ENCODE measurements around the gene DDX60. TPM values are rescaled to one million over a fixed set of nuclear protein-coding genes. Genes with fewer than 3 reads are reported as not detected.

The DDX60 gene
- total RNA-seq, 1 experiment from 2014 or later = 6.3 TPM

DNA sequence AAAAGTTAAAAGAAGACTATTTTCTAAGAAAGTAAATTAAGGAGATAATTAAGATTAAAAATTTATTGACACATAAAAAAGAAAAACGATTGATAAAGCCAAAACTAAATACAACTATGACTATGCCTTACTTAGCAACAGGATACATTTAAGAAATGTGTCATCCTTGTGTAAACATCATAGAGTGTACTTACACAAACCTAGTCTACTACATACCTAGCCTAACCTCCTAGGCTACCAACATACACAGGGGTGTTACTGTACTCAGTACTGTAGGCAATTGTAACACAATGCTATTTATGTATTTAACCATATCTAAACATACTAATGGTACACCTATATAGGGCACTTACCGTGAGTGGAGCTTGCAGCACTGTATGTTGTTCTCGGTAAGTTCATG is 117.9 kb downstream of the DDX60 start:
- ATAC-seq (peak; percentile 100), DNase-seq (peak; percentile 78)
- Histone ChIP-seq H3K36me3 (ENCODE audit: low read depth, low read length) (no peaks in the 10 kb centered on the region), H3K4me3 (ENCODE audit: low read length) (no peak overlapping the region), H3K9me2 (replicated peaks; ENCODE audit: low read length) (no peaks in the 10 kb centered on the region), H3K27me3 (ENCODE audit: low read length) (no peaks in the 10 kb centered on the region), H3K9me3 (ENCODE audit: low read length) (0 out of 2 replicates have a peak, but pooled peaks cover 7% of the 10 kb centered on the region), H3K9ac (ENCODE audit: low read length) (no peak overlapping the region), H4K20me1 (ENCODE audit: low read length) (no peaks in the 10 kb centered on the region), H2AFZ (ENCODE audit: low read length) (no peak overlapping the region), H3K4me1 (ENCODE audit: insufficient read depth, low read length) (peaks cover 7% of the 10 kb centered on the region), H3F3A (ENCODE audit: low read length, unreplicated experiment) (no peaks in the 10 kb centered on the region), H3K27ac (ENCODE audit: low read length) (no peak overlapping the region), H3K79me2 (ENCODE audit: low read length) (no peaks in the 10 kb centered on the region), H3K4me2 (ENCODE audit: low read length) (no peak overlapping the region)
- BruUV-seq (replicated peaks) = no TSS peak
- CTCF ChIA-PET = no interaction called here
- TF ChIP-seq EZH2 (IDR thresholded peaks at IDR 0.05; ENCODE audit: low read length, unreplicated experiment) (no peak), EZH2phosphoT487 (IDR thresholded peaks at IDR 0.05; ENCODE audit: borderline replicate concordance, low read length) (no peak)
- TF ChIP-seq, protein P1, sequence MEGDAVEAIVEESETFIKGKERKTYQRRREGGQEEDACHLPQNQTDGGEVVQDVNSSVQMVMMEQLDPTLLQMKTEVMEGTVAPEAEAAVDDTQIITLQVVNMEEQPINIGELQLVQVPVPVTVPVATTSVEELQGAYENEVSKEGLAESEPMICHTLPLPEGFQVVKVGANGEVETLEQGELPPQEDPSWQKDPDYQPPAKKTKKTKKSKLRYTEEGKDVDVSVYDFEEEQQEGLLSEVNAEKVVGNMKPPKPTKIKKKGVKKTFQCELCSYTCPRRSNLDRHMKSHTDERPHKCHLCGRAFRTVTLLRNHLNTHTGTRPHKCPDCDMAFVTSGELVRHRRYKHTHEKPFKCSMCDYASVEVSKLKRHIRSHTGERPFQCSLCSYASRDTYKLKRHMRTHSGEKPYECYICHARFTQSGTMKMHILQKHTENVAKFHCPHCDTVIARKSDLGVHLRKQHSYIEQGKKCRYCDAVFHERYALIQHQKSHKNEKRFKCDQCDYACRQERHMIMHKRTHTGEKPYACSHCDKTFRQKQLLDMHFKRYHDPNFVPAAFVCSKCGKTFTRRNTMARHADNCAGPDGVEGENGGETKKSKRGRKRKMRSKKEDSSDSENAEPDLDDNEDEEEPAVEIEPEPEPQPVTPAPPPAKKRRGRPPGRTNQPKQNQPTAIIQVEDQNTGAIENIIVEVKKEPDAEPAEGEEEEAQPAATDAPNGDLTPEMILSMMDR (conservative IDR thresholded peaks at IDR 0.05; ENCODE audit: low read depth, low read length) = no peak
- intact Hi-C loops (cut with micrococcal nuclease) = no loop called here
- POLR2A ChIA-PET (ENCODE audit: unreplicated experiment) = no interaction called here

DNA sequence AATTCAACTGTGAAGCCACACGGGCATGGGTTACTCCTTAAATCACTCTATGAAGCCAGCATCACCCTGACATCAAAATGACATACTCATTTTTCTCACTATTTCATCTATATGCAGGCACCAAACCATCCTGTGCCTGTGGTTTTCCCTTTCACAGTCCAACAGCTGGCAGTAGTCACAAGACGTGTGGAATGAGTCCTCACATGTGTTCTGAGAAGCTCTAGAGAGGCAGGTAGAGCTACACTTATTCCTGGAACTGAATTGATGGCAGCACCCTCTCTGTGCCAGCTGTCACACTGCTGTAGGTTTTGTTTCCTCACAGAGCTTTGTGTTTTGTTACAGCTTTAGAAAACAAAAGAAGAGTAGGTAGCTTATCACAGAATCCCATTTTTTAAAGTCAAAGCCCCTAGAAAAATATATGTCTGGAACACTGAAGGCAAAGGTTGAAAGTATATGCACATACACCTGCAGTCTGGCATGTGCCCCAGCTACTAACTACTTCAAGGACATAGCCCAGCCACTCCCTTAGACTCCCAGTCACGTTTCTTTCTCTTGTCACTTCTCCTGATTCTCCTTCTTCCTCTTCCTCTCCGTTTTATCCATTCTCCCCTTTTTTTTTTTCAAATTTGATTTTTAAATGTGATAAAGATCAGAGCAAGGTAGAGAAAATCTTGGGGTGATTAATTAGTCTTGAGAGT is 119.1 kb downstream of the DDX60 start:
- H3K27ac ChIP-seq (ENCODE audit: low read length) = no peak overlapping the region
- H3K9me2 ChIP-seq (replicated peaks; ENCODE audit: low read length) = no peaks in the 10 kb centered on the region
- DNase-seq (no peak), ATAC-seq (no peak)
- BruUV-seq (replicated peaks) = no TSS peak
- H3K9ac ChIP-seq (ENCODE audit: low read length) = no peak overlapping the region
- H3K27me3 ChIP-seq (ENCODE audit: low read length) = no peaks in the 10 kb centered on the region
- no peak for TF ChIP-seq EZH2 (IDR thresholded peaks at IDR 0.05; ENCODE audit: low read length, unreplicated experiment)
- no peak for TF ChIP-seq EZH2phosphoT487 (IDR thresholded peaks at IDR 0.05; ENCODE audit: borderline replicate concordance, low read length)
- TF ChIP-seq, protein P1 (conservative IDR thresholded peaks at IDR 0.05; ENCODE audit: low read depth, low read length) = no peak
- H3F3A ChIP-seq (ENCODE audit: low read length, unreplicated experiment) = no peaks in the 10 kb centered on the region
- POLR2A ChIA-PET (ENCODE audit: unreplicated experiment) = no interaction called here
- 0 out of 2 replicates have a peak, but pooled peaks cover 7% of the 10 kb centered on the region for H3K9me3 ChIP-seq (ENCODE audit: low read length)
- no peak overlapping the region for H3K4me2 ChIP-seq (ENCODE audit: low read length)
- H4K20me1 ChIP-seq (ENCODE audit: low read length) = no peaks in the 10 kb centered on the region
- H3K4me3 ChIP-seq (ENCODE audit: low read length) = no peak overlapping the region
- CTCF ChIA-PET = no interaction called here
- H3K36me3 ChIP-seq (ENCODE audit: low read depth, low read length) = no peaks in the 10 kb centered on the region
- intact Hi-C loops (cut with micrococcal nuclease) = no loop called here
- no peaks in the 10 kb centered on the region for H3K79me2 ChIP-seq (ENCODE audit: low read length)
- peaks cover 7% of the 10 kb centered on the region for H3K4me1 ChIP-seq (ENCODE audit: insufficient read depth, low read length)
- no peak overlapping the region for H2AFZ ChIP-seq (ENCODE audit: low read length)

DNA sequence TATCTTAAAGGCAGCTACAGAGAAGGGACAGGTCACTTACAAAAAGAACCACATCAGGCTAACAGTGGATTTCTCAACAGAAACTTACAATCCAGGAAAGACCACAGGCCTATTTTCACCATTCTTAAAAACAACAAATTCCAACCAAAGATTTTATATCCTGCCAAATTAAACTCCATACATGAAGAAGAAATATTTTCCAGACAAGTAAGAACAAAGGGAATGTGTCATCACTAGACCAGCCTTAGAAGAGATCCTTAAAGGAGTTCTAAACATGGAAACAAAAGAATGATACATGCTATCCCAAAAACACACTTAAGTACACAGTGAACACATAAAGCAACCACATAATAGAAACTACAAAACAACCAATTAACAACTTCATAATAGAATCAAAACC is 120.6 kb downstream of the DDX60 start:
- H2AFZ ChIP-seq (ENCODE audit: low read length) = no peak overlapping the region
- ATAC-seq = no peak
- no peak overlapping the region for H3K4me2 ChIP-seq (ENCODE audit: low read length)
- H3K4me3 ChIP-seq (ENCODE audit: low read length) = no peak overlapping the region
- no peaks in the 10 kb centered on the region for H3K9me2 ChIP-seq (replicated peaks; ENCODE audit: low read length)
- POLR2A ChIA-PET (ENCODE audit: unreplicated experiment) = no interaction called here
- no TSS peak for BruUV-seq (replicated peaks)
- no peaks in the 10 kb centered on the region for H3F3A ChIP-seq (ENCODE audit: low read length, unreplicated experiment)
- H3K79me2 ChIP-seq (ENCODE audit: low read length) = no peaks in the 10 kb centered on the region
- intact Hi-C loops (cut with micrococcal nuclease) = no loop called here
- H3K4me1 ChIP-seq (ENCODE audit: insufficient read depth, low read length) = peaks cover 7% of the 10 kb centered on the region
- no peaks in the 10 kb centered on the region for H3K9me3 ChIP-seq (ENCODE audit: low read length)
- H3K9ac ChIP-seq (ENCODE audit: low read length) = no peak overlapping the region
- DNase-seq = no peak
- H3K27ac ChIP-seq (ENCODE audit: low read length) = no peak overlapping the region
- CTCF ChIA-PET = no interaction called here
- no peaks in the 10 kb centered on the region for H4K20me1 ChIP-seq (ENCODE audit: low read length)
- TF ChIP-seq, protein P1 (conservative IDR thresholded peaks at IDR 0.05; ENCODE audit: low read depth, low read length) = no peak
- TF ChIP-seq EZH2 (IDR thresholded peaks at IDR 0.05; ENCODE audit: low read length, unreplicated experiment) (no peak), EZH2phosphoT487 (IDR thresholded peaks at IDR 0.05; ENCODE audit: borderline replicate concordance, low read length) (no peak)
- H3K27me3 ChIP-seq (ENCODE audit: low read length) = no peaks in the 10 kb centered on the region
- H3K36me3 ChIP-seq (ENCODE audit: low read depth, low read length) = no peaks in the 10 kb centered on the region

Measured in PC-3 (cell line).